Measurements from ENCODE around the gene UCK2. TPM values are rescaled to one million over a fixed set of nuclear protein-coding genes. Genes with fewer than 3 reads are reported as not detected.

Gene UCK2
- polyA plus RNA-seq, 10 donors, result 14.0 to 20.6 (median 16.4) TPM

DNA sequence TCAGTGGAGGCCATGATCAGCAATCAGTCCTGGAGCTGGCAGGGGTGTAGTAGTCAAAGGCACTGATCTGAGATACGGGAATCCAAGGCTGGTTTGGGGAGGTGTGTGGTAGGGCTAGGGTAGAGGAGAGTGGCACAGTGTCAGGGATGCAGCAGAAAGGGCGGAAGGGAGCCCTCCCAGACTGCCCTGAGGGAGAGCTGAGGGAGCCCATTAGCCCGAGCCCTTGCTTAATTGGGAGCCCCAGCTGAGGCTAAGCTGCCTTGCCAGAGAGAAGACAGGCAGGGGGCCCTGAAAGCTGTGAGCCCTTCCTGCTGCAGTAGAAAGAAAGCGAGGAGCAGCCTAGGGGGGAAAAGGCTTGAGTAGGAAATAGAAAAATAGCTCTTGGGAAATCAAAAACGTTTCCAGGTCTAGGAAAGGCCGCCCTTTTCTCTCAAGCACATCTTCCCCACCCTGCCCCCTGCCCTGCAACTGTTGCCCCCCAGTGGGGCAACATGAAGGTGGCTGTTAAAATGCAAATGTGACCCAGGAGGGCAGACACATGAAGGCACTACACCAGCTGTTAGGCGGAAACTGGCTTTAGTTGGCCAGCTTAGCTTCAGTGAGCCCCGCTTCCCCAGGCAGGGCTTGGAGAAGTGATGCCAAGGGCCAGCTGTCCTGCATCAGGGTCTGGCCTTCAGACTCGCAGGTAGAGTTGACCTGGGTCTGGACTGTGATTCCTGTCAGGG is 106.2 kb downstream of the UCK2 start:
- no peak for DNase-seq

GRCh38 chr1:165936542-165936941 is 109.1 kb downstream of the UCK2 start:
- no peak for DNase-seq

DNA sequence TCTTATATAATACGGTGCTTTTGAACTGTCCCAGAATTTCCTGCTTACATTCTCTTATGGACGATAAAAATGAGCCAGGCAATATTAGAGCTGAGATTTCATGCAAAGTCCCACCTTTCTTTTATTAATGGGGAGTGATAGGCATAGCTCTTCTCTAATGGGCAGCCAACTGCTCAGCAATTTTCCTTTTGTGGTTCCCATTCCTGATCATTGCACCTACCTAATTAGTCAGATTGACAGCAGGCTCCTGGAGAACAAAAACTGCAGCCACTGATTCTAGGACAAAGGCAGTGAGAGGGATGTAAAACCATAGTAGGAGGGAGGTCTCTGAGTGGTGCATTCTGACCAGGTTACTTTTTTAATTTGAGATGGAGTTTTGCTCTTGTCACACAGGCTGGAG is 110.4 kb downstream of the UCK2 start:
- DNase-seq, result no peak

- no peak for DNase-seq
Observed at GRCh38 chr1:165938844-165939243, 111.4 kb downstream of the UCK2 start.

GRCh38 chr1:165941531-165941930 is 114.1 kb downstream of the UCK2 start:
- DNase-seq, result no peak

DNA sequence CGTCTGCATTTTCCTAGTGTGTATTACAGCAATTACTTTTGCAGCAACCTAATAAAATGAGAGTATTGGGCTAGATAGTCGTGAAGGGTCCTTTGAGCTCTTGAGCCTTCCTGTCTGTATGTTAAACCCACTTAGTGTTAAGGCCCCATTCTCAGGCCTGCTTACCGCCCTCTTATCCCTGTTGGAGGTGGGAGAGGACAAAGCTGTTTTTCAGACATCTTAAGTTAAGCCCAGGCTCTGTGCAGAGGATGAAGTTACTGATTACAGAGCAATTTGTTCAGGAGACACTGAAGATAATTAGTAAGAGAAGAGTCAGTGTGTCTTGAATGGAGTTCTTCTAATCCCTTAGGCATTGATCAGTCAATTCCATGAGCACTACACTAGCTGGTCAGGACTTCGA is 114.6 kb downstream of the UCK2 start:
- DNase-seq, result no peak

DNA sequence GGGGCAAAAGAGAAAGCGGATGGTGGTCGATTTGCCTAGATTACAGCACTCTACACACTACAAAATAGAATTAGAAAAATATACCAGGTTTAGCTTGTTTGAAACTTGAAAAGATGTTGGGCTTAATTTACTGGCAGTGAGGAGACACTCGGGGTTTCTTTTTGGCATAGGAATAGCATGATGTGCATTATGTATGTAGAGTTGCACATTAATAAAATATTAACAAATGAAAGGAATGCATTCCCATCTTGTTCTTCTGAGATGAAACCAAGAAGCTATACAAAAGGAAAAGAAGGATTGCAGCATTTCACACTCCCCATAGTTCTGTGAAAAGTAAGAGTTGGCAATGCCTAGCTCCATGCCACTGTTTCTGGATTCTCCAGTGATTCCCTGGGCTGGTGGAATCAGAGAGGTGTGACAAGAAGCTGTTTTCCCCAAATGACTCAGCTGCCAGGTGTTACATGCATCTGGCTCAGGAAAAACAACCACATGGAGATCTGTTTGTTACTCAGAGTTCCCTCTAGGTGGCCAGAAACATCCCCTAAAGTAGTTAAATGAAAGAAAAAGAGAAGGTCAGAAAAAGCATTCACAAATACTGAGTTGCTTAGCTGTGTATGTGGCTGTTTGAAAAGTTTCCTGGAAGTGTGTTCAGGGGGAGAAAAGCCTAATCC is 115.6 kb downstream of the UCK2 start:
- peak in 2 of 3 donors; percentile 15 to 45 for DNase-seq

- no peak for DNase-seq
Observed at GRCh38 chr1:165945911-165946310, 118.5 kb downstream of the UCK2 start.

DNA sequence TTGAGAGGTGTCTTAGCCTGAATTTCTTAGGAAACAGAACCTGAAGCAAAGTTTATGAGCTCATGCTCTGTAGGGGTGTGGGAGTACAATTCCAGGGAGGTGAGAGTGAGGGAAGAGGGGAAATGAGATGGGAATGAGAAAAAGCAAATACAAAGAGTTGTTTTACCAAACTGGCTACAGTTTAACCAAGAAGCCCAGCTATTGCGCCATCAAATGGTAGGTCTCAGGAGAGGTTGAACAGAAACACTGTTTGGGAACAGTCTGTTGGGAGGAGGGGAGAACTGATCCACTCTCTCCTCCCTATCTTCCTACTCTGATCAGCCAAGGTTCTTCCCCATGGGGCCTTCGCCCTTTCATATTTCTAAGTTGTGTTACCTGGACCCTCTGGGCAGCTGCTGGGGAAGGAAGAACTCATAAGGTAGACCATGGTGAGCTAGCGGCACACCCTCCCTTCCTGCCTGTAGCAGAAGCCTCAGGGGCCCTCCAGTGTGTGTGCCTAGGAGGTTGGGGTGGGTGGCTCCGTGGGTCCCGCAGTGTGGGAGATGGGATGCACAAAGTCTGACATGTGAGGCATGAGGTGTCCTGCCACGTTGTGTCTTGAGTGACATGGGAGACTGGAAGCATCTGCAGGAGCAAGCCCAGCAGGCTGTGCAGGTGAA is 120.5 kb downstream of the UCK2 start:
- DNase-seq, result no peak

- peak; percentile 24 to 49 (median 34) for DNase-seq
Observed at GRCh38 chr1:165949335-165950130, 122.1 kb downstream of the UCK2 start.

DNA sequence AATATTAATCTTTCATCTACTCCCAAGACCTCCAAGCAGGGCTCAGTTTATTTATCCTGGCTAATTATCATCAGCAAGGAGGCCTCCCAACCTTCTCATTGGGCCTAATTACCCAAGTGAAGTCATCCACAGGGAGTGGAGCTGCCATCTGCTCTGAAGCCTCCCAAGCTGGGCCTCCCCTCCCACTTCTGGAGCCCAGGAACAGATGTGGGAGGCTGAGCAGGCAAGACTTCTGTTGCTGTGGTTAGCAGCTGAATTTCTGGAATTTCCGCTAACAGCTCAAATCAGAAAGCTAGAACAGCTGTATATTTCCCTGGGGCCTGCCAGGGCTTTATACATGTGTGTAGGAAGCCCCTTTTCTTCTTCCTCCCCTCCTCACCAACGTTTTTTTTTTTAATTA is 127.5 kb downstream of the UCK2 start:
- DNase-seq, result peak; percentile 27 to 71 (median 48)

GRCh38 chr1:165958306-165958705 is 130.9 kb downstream of the UCK2 start:
- DNase-seq, result no peak

DNA sequence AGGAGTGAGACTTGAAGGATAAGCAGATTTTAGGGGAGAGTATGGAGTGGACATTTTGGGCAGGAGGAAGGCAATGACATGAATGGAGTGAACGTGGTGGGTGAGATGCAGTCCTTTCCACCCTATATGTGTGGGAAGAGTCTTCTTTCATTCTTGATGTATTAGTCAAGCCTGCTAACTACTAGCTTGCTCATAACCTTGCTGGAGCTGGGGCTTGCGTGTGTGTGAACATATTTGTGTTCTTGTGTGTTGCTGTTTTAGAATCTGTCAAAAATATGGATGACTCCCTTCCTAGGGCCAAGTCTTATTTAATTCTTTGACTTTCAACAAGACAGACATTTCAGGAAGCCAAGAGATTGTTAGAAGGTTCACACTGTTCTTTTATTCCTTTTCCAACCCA is 132.7 kb downstream of the UCK2 start:
- DNase-seq, result no peak

DNA sequence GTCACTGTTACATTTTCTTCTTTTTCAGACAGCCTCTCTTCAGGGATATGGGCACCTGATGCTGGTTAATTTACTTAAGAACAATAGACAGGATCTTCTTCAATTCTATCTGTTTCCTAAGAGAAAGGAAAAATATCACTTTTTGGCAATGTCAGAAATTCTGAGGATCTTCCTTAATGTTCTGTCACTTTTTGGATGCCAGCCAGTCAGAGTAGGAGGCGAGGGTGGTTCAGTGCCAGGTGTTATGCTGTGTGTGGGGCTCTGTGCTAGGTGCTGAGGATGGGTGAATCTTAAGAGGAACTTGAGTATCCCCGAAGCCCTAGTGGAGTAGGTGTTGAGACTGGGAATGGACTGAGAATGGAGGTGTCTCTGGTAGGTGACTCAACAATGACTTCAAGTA is 133.5 kb downstream of the UCK2 start:
- DNase-seq, result no peak

Other genes starting within 250 kb of the UCK2 start
- gene MGST3, start 196.4 kb upstream of the UCK2 start, polyA plus RNA-seq (ENCODE audit: insufficient read length in 10 of 10), result 100 to 1,000 TPM; 132 to 208 (median 171) TPM
- gene ALDH9A1, start 129.1 kb upstream of the UCK2 start, polyA plus RNA-seq (ENCODE audit: insufficient read length in 10 of 10), result 10 to 100 TPM; 39.3 to 55.5 (median 44.2) TPM
- 10 to 100 TPM; 49.3 to 71.9 (median 55.7) TPM for gene TMCO1, start 58.7 kb upstream of the UCK2 start, polyA plus RNA-seq (ENCODE audit: insufficient read length in 10 of 10)

All from muscle of back (tissue), 11 donors.